ENCODE results near the gene TMEM94.

GRCh38 chr17:75474736-75475135 lies 18.3 kb downstream of the TMEM94 start:
- TF ChIP-seq CTCF (IDR thresholded peaks at IDR 0.05) (no peak), POLR2A (IDR thresholded peaks at IDR 0.05) (no peak)
